GM12878 (cell line): ENCODE results near the gene NXN. TPM values are rescaled to one million over a fixed set of nuclear protein-coding genes. Genes with fewer than 3 reads are reported as not detected.

ENCODE experiments used
- ATAC-seq: fragments of 200-7000 bp; cut with Tn5 transposase; 3 replicates; pipeline ENCODE4 v1.9.1; 2020; ENCODE audit warnings: mild to moderate bottlenecking, moderate library complexity
- BruUV-seq: library from RNA; stranded (reverse); fragments of 400-500 nt; replicated peaks from 2 replicates; lab custom pipeline; 2021; lab: Mats Ljungman, UMichigan
- CTCF ChIA-PET: fragments of 300-600 bp; sonication (Branson Sonifier 250); formaldehyde crosslinking; extraction: SDS; loops from one replicate; lab custom pipeline; 2021; ENCODE audit warnings: inconsistent platforms; lab: Yijun Ruan, JAX
- POLR2A ChIA-PET: fragments of 350-600 bp; formaldehyde crosslinking; extraction: SDS; loops from one replicate; lab custom pipeline; 2021; ENCODE audit warnings: inconsistent platforms; lab: Charles Lee
- RAD21 ChIA-PET: fragments of 300-600 bp; sonication (Branson Sonifier 250); formaldehyde crosslinking; loops from one replicate; lab custom pipeline; 2023; ENCODE audit warnings: antibody characterized with exemption; ENCODE audit not compliant: unreplicated experiment; lab: Charles Lee
- SMC1A ChIA-PET: fragments of 300-600 bp; sonication (Branson Sonifier 250); formaldehyde crosslinking; loops from one replicate; lab custom pipeline; 2023; ENCODE audit not compliant: unreplicated experiment, uncharacterized antibody; lab: Charles Lee
- DNase-seq: peaks from one replicate; pipeline ENCODE4 v3.0.0-alpha.2; 2011; ENCODE audit warnings: low read depth, low spot score
- FAIRE-seq: peaks from 3 replicates; lab custom pipeline; 2011; peaks lifted over from hg19 to GRCh38; lab: Jason Lieb, UNC
- H2AFZ ChIP-seq: 2 replicates; pipeline ENCODE4 v1.6.0; 2011; ENCODE audit warnings: low read depth, low read length, control low read depth; ENCODE audit not compliant: control insufficient read depth
- H3K27ac ChIP-seq: 2 replicates; pipeline ENCODE4 v1.5.1; 2011; ENCODE audit warnings: control low read depth; ENCODE audit not compliant: control insufficient read depth, insufficient read depth
- H3K27me3 ChIP-seq, 2 experiments: replicated peaks in 1 of 2; 2 replicates each; pipeline versions ENCODE4 v1.6.0 to v1.6.1; 2011; ENCODE audit warnings: low read length in 1 of 2; ENCODE audit not compliant: control insufficient read depth in 2 of 2, insufficient read depth in 2 of 2
- H3K36me3 ChIP-seq, 2 experiments: 2 replicates each; pipeline ENCODE4 v1.5.1; 2011; ENCODE audit warnings: low read length in 1 of 2; ENCODE audit not compliant: control insufficient read depth in 2 of 2, insufficient read depth in 2 of 2
- H3K4me1 ChIP-seq: 2 replicates; pipeline ENCODE4 v1.6.1; 2011; ENCODE audit warnings: mild to moderate bottlenecking, low read length, moderate library complexity, mixed read lengths; ENCODE audit not compliant: control insufficient read depth, insufficient read depth
- H3K4me2 ChIP-seq: 2 replicates; pipeline ENCODE4 v1.6.0; 2011; ENCODE audit warnings: control low read depth; ENCODE audit not compliant: control insufficient read depth, insufficient read depth
- H3K4me3 ChIP-seq: fragments of 200-600 bp; sonication (generic); 2 replicates; pipeline ENCODE4 v1.5.1; 2016
- H3K79me2 ChIP-seq: 2 replicates; pipeline ENCODE4 v1.6.0; 2011; ENCODE audit warnings: low read length; ENCODE audit not compliant: control insufficient read depth, insufficient read depth
- H3K9ac ChIP-seq: 2 replicates; pipeline ENCODE4 v1.8.0; 2011; ENCODE audit warnings: low read length, control low read depth, mixed read lengths; ENCODE audit not compliant: control insufficient read depth, insufficient read depth
- H3K9me3 ChIP-seq: replicated peaks from 3 replicates; pipeline ENCODE4 v1.5.1; 2011; ENCODE audit warnings: mild to moderate bottlenecking, low read length; ENCODE audit not compliant: control insufficient read depth, insufficient read depth
- H4K20me1 ChIP-seq: 2 replicates; pipeline ENCODE4 v1.6.0; 2011; ENCODE audit not compliant: control insufficient read depth, insufficient read depth
- CREM ChIP-seq: IDR thresholded peaks from 2 replicates; pipeline ENCODE4 v1.6.1; 2014; ENCODE audit warnings: antibody characterized with exemption, low read depth
- PML ChIP-seq: IDR thresholded peaks from 2 replicates; pipeline ENCODE4 v1.6.1; 2012; ENCODE audit warnings: low read length, inconsistent platforms
- RAD51 ChIP-seq: fragments of 450-650 bp; IDR thresholded peaks from 2 replicates; pipeline ENCODE4 v1.6.1; 2016; ENCODE audit warnings: moderate library complexity, mild to moderate bottlenecking, inconsistent platforms
- SIN3A ChIP-seq: IDR thresholded peaks from 2 replicates; pipeline ENCODE4 v1.6.1; 2012; ENCODE audit warnings: low read depth, low read length, improper control_type of control experiment
- SMAD1 ChIP-seq: fragments of 450-650 bp; IDR thresholded peaks from 2 replicates; pipeline ENCODE4 v1.6.1; 2018; ENCODE audit warnings: mild to moderate bottlenecking, low read depth; ENCODE audit not compliant: partially characterized antibody
- SPI1 ChIP-seq: IDR thresholded peaks from 2 replicates; pipeline ENCODE4 v1.6.1; 2011; ENCODE audit warnings: low read depth, mild to moderate bottlenecking, low read length, moderate library complexity, borderline replicate concordance; ENCODE audit not compliant: insufficient read depth
- SRF ChIP-seq, 2 experiments: IDR thresholded peaks; 2 replicates each; pipeline ENCODE4 v1.6.1; 2011; ENCODE audit warnings: low read depth in 2 of 2, low read length in 2 of 2, mild to moderate bottlenecking in 1 of 2, moderate library complexity in 1 of 2
- SUPT20H ChIP-seq: IDR thresholded peaks from 2 replicates; pipeline ENCODE4 v1.6.1; 2011; ENCODE audit warnings: low read depth, mild to moderate bottlenecking, low read length, moderate library complexity, borderline replicate concordance; ENCODE audit not compliant: control insufficient read depth
- ZNF217 ChIP-seq: fragments of 450-650 bp; IDR thresholded peaks from 2 replicates; pipeline ENCODE4 v1.6.1; 2017; ENCODE audit warnings: antibody characterized with exemption, mild to moderate bottlenecking
- WGBS: methylation state at CpG from one replicate; pipeline ENCODE4 v1.1.6; 2016; ENCODE audit warnings: low lambda C conversion rate; ENCODE audit not compliant: insufficient replicate concordance, insufficient coverage; ENCODE audit errors: missing lambda C conversion rate; 5-methylcytosine and 5-hydroxymethylcytosine counted together
- in situ Hi-C: fragments of 300-500 bp; cut with MboI; formaldehyde crosslinking; loops from 9 replicates; pipeline ENCODE4 v1.14.3; 2018; ENCODE audit warnings: mixed read lengths
- intact Hi-C: fragments of 100-400 bp; cut with micrococcal nuclease; formaldehyde crosslinking; loops from one replicate; pipeline ENCODE4 v1.14.2; 2022; ENCODE audit not compliant: unreplicated experiment
- polyA plus RNA-seq, 11 experiments: library from polyadenylated mRNA; depleted of rRNA in 4 of 11; unstranded in 6 of 11; stranded (reverse) in 5 of 11; fragments of >200 nt; fragmentation: Nextera tagmentation in 4 of 11; fragmentation: Illumina TruSeq in 1 of 11; extraction: Ambion mirVana in 4 of 11; extraction: Trizol in 1 of 11; gene quantifications; 1 replicate in 1 of 11; 2 replicates in 10 of 11; pipeline versions ENCODE4 v1.2.1 to v1.2.3, GENCODE V29; 2011 to 2016; ENCODE audit warnings: inconsistent platforms in 2 of 11, missing spikeins in 2 of 11, low read depth in 1 of 11
- total RNA-seq, 4 experiments: library from RNA; depleted of rRNA in 3 of 4; stranded (reverse); fragments of >200 nt in 3 of 4; fragmentation: Illumina TruSeq in 1 of 4; extraction: Trizol in 1 of 4; gene quantifications; 2 replicates each; pipeline versions ENCODE4 v1.2.1 to v1.2.3, GENCODE V29; 2013 to 2021
- TF ChIP-seq, protein P1 (sequence below): fragments of 450-650 bp; formaldehyde crosslinking; IDR thresholded peaks from 2 replicates; pipeline ENCODE4 v1.4.0; 2020; ENCODE audit warnings: mild to moderate bottlenecking, moderate library complexity

The NXN gene
- total and polyA plus RNA-seq, 10 of the 15 experiments (the other 5 are each of a cell fraction or from before 2014, with no cell fraction given): 0.04 to 1.2 (median 0.30) TPM

DNA sequence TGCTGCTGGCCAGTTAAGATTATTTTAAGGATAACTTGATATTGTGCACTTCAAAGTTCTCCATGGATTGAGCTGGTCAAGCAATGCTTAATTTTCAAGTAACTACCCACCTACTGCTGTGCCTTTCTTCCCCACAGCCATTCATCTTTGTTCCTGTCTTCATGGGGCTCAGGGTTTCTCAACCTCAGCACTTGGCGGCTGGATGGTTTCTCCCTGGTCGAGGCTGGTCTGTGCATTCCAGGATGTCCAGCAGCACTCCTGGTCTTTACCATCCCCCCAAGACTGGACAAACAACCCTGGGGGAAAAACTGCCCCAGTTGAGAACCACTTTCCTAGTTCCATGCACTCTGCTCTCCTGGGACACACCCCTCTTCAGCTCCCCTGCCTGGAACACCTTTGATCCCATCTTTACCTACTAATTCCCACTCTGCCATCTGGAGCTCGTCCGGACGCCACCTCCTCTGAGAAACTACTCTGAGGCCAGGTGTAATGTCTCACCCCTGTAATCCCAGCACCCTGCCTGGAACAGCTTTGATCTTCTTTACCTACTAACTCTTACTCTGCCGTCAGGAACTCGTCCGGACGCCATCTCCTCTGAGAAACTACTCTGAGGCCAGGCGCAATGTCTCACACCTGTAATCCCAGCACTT lies 81.5 kb downstream of the NXN start:
- no peaks in the 10 kb centered on the region for H3K9me3 ChIP-seq
- H3K27me3 ChIP-seq: no peaks in the 10 kb centered on the region; a peak in 2 of 4 replicates
- no peaks in the 10 kb centered on the region for H3K79me2 ChIP-seq
- no peaks in the 10 kb centered on the region for H3K4me1 ChIP-seq
- H3K4me2 ChIP-seq: no peak overlapping the region
- in situ Hi-C loops: no loop called here
- no peak overlapping the region for H3K4me3 ChIP-seq
- ATAC-seq (no peak), FAIRE-seq (no peak), DNase-seq (no peak)
- ChIA-PET CTCF (interaction anchor here (0.6 kb wide), 1 partner anchor 486 kb away, joined by 3 read pairs; no protein-coding TSS in a partner anchor), SMC1A (interaction anchor here (0.6 kb wide), 1 partner anchor 270 kb away, joined by 3 read pairs; no protein-coding TSS in a partner anchor), POLR2A (no interaction called here), RAD21 (no interaction called here)
- no peaks in the 10 kb centered on the region for H3K36me3 ChIP-seq
- no peak overlapping the region for H3K9ac ChIP-seq
- 47% methylated on average over 10 of the region's 10 CpGs for WGBS
- intact Hi-C loops: no loop called here
- no peak overlapping the region for H3K27ac ChIP-seq
- H2AFZ ChIP-seq: no peak overlapping the region
- no TSS peak for BruUV-seq
- H4K20me1 ChIP-seq: no peaks in the 10 kb centered on the region
- TF ChIP-seq SIN3A: no peak

DNA sequence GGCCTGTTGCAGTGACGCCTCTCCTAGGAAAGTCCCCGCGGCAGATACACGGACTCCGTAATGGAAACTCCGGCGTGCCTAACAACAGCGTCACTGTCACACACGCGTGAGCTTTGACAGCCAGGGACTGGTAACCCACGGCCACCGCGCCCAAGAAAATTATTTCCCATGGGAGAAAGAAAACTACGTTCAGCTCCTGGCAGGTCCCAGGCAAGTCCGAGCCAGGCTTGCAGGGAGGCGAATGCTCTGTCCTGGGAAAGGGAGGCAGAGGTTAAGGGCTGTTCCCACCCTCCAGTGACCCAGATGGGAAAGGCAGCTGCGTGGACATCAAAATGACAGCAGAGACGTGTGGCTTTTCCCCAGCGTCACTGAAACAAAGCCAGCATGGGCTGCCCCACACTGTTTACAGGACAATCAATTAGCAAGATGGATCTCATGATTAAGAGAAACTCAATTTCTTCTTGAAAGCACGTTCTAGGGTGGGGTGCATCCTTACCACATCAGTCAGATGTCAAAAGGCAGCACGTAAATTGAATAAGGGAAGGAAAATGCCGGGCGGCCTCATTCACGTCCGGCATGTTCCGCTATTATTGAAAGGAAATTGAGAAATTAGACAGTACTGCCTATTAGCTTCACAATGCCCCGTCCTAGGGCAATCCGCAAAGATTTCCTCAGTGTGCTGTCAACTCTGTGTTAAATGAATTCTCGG lies 82.5 kb downstream of the NXN start:
- ChIA-PET POLR2A (no interaction called here), CTCF (no interaction called here), SMC1A (no interaction called here), RAD21 (interaction anchor here (0.6 kb wide), 1 partner anchor 63 kb away, joined by 3 read pairs; no protein-coding TSS in a partner anchor)
- intact Hi-C loops: no loop called here
- ATAC-seq (no peak), DNase-seq (no peak), FAIRE-seq (no peak)
- Histone ChIP-seq H3K27me3 (no peaks in the 10 kb centered on the region; a peak in 2 of 4 replicates), H3K4me3 (no peak overlapping the region), H2AFZ (no peak overlapping the region), H3K36me3 (no peaks in the 10 kb centered on the region), H3K79me2 (no peaks in the 10 kb centered on the region), H4K20me1 (no peaks in the 10 kb centered on the region), H3K9me3 (no peaks in the 10 kb centered on the region), H3K4me1 (no peaks in the 10 kb centered on the region), H3K4me2 (no peak overlapping the region), H3K27ac (no peak overlapping the region), H3K9ac (no peak overlapping the region)
- in situ Hi-C loops: no loop called here
- no TSS peak for BruUV-seq
- WGBS: 51% methylated on average over 29 of the region's 29 CpGs
- TF ChIP-seq SUPT20H: no peak
- TF ChIP-seq SMAD1: no peak
- TF ChIP-seq CREM: no peak
- no peak for TF ChIP-seq ZNF217
- TF ChIP-seq SPI1: no peak
- TF ChIP-seq RAD51: no peak
- no peak for TF ChIP-seq PML
- TF ChIP-seq, protein P1, sequence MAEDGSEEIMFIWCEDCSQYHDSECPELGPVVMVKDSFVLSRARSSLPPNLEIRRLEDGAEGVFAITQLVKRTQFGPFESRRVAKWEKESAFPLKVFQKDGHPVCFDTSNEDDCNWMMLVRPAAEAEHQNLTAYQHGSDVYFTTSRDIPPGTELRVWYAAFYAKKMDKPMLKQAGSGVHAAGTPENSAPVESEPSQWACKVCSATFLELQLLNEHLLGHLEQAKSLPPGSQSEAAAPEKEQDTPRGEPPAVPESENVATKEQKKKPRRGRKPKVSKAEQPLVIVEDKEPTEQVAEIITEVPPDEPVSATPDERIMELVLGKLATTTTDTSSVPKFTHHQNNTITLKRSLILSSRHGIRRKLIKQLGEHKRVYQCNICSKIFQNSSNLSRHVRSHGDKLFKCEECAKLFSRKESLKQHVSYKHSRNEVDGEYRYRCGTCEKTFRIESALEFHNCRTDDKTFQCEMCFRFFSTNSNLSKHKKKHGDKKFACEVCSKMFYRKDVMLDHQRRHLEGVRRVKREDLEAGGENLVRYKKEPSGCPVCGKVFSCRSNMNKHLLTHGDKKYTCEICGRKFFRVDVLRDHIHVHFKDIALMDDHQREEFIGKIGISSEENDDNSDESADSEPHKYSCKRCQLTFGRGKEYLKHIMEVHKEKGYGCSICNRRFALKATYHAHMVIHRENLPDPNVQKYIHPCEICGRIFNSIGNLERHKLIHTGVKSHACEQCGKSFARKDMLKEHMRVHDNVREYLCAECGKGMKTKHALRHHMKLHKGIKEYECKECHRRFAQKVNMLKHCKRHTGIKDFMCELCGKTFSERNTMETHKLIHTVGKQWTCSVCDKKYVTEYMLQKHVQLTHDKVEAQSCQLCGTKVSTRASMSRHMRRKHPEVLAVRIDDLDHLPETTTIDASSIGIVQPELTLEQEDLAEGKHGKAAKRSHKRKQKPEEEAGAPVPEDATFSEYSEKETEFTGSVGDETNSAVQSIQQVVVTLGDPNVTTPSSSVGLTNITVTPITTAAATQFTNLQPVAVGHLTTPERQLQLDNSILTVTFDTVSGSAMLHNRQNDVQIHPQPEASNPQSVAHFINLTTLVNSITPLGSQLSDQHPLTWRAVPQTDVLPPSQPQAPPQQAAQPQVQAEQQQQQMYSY (CRISPR knock-in tag): no peak
- no peak for TF ChIP-seq SRF (IDR thresholded peaks at IDR 0.05; ENCODE audit: low read depth in 2 of 2, low read length in 2 of 2)
